ENCODE measurements around the gene MYT1. TPM values are rescaled to one million over a fixed set of nuclear protein-coding genes. Genes with fewer than 3 reads are reported as not detected.

The MYT1 gene
- polyA plus RNA-seq, 1 donor from 2014 or later, result 35.8 TPM

DNA sequence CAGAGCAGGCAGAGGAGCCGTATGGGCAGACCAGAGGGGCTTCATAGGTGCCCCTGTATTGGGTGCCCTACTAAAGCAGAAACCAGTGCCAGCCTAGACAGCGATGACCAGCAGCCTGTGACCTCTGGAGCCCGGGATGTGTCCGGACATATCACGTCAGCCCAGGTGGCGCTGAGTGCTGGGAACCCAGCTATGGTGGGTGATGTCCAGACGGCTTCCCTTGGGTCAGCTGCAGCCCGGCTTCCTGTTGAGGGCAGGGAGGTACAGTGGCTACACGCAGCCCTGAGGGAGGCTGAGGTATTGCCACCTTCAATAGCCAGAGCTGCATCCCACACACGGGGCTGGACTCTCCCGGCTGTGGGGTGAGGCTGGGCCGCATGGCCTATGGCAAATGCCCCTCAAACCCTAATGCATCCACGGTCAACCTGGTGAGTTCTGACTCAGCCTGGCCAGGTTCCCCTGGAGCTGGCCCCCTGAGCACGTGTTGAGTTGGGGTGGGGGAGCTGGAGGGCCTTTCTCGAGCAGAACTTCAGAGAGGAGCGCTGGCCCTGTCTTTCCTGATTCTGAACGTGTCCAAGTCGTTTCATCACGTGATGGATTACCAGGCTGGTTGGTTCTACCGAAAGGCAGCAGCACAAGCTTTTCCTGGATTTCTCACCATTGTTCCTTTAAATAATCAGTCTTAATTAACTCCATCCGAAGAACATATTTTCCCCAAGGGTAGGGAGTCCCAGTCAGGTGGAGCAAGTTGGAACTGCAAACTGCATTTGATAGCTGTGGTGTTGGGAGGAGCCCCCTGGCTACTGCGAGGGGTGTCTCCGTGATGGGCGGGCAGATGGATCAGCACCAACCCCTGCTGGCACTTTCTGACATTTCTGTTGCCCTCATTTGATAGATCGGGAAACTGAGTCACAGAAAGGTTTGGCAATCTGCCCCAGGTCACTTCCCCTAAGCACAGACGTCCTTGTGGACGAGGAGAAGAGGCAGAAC is 7.1 kb upstream of the MYT1 start:
- H2AFZ ChIP-seq (ENCODE audit: low read depth, low read length), result no peak overlapping the region
- no peak overlapping the region for H3K4me2 ChIP-seq (ENCODE audit: low read length)
- no peak for TF ChIP-seq TAF1 (IDR thresholded peaks at IDR 0.05; ENCODE audit: low read depth)
- H3K27ac ChIP-seq (ENCODE audit: low read length), result no peak overlapping the region
- no peaks in the 10 kb centered on the region for H3F3A ChIP-seq (ENCODE audit: insufficient read depth, low read length, poor library complexity, severe bottlenecking)
- H4K20me1 ChIP-seq (ENCODE audit: insufficient read depth), result no peaks in the 10 kb centered on the region
- H3K27me3 ChIP-seq (ENCODE audit: insufficient read depth, low read depth, low read length), result no peaks in the 10 kb centered on the region
- H3K36me3 ChIP-seq (ENCODE audit: insufficient read depth, low read length), result no peaks in the 10 kb centered on the region
- H3K4me3 ChIP-seq (ENCODE audit: low read length), result no peak overlapping the region
- no peaks in the 10 kb centered on the region for H3K9me2 ChIP-seq (ENCODE audit: insufficient read depth, low read length)
- H3K9ac ChIP-seq (ENCODE audit: low read length), result no peak overlapping the region
- H3K79me2 ChIP-seq (replicated peaks; ENCODE audit: insufficient read depth, low read length), result peaks cover 27% of the 10 kb centered on the region
- H3K9me3 ChIP-seq (ENCODE audit: low read length), result no peaks in the 10 kb centered on the region

GRCh38 chr20:64157878-64158277 is 6.4 kb upstream of the MYT1 start:
- no peaks in the 10 kb centered on the region for H4K20me1 ChIP-seq (ENCODE audit: insufficient read depth)
- no peak overlapping the region for H3K4me2 ChIP-seq (ENCODE audit: low read length)
- no peak overlapping the region for H3K27ac ChIP-seq (ENCODE audit: low read length)
- no peak overlapping the region for H3K9ac ChIP-seq (ENCODE audit: low read length)
- peaks cover 34% of the 10 kb centered on the region for H3K79me2 ChIP-seq (replicated peaks; ENCODE audit: insufficient read depth, low read length)
- H3K9me2 ChIP-seq (ENCODE audit: insufficient read depth, low read length), result no peaks in the 10 kb centered on the region
- no peak overlapping the region for H2AFZ ChIP-seq (ENCODE audit: low read depth, low read length)
- H3K4me3 ChIP-seq (ENCODE audit: low read length), result no peak overlapping the region
- peaks cover 3% of the 10 kb centered on the region for H3F3A ChIP-seq (ENCODE audit: insufficient read depth, low read length, poor library complexity, severe bottlenecking)
- no peaks in the 10 kb centered on the region for H3K27me3 ChIP-seq (ENCODE audit: insufficient read depth, low read depth, low read length)
- no peaks in the 10 kb centered on the region for H3K9me3 ChIP-seq (ENCODE audit: low read length)
- TF ChIP-seq CTCF (IDR thresholded peaks at IDR 0.05; ENCODE audit: poor library complexity, severe bottlenecking) (no peak), POLR2AphosphoS5 (IDR thresholded peaks at IDR 0.05) (no peak), TAF1 (IDR thresholded peaks at IDR 0.05; ENCODE audit: low read depth) (no peak), EP300 (conservative IDR thresholded peaks at IDR 0.05; ENCODE audit: poor library complexity, severe bottlenecking) (no peak), REST (IDR thresholded peaks at IDR 0.05; ENCODE audit: borderline replicate concordance) (no peak), SMC3 (conservative IDR thresholded peaks at IDR 0.05; ENCODE audit: poor library complexity) (no peak), EZH2 (IDR thresholded peaks at IDR 0.05; ENCODE audit: borderline replicate concordance, insufficient read depth, low read length, poor library complexity, severe bottlenecking) (no peak), RAD21 (conservative IDR thresholded peaks at IDR 0.05) (no peak)
- H3K36me3 ChIP-seq (ENCODE audit: insufficient read depth, low read length), result no peaks in the 10 kb centered on the region

Data from neural cell (in vitro differentiated cells).